GM18519 (cell line): ENCODE results near the gene MYO7A.

ENCODE experiments used
- ATAC-seq: cut with Tn5 transposase; IDR thresholded peaks from one replicate; pipeline ENCODE4 v1.9.1; 2021; ENCODE audit warnings: mild to moderate bottlenecking, moderate library complexity; ENCODE audit not compliant: unreplicated experiment, low FRiP score

Gene MYO7A

GRCh38 chr11:77159219-77159936, 31.3 kb downstream of the MYO7A start:
- ATAC-seq = no peak

GRCh38 chr11:77159937-77160495, 32.0 kb downstream of the MYO7A start:
- ATAC-seq = no peak

GRCh38 chr11:77163271-77163670, 35.2 kb downstream of the MYO7A start:
- ATAC-seq = no peak

- ATAC-seq = no peak
Measured at GRCh38 chr11:77165066-77165465, 37.0 kb downstream of the MYO7A start.

GRCh38 chr11:77166021-77166420, 38.0 kb downstream of the MYO7A start:
- no peak for ATAC-seq

GRCh38 chr11:77167111-77167626, 39.1 kb downstream of the MYO7A start:
- ATAC-seq = no peak

GRCh38 chr11:77167791-77168190, 39.7 kb downstream of the MYO7A start:
- no peak for ATAC-seq

GRCh38 chr11:77170107-77170506, 42.1 kb downstream of the MYO7A start:
- no peak for ATAC-seq

GRCh38 chr11:77171254-77171653, 43.2 kb downstream of the MYO7A start:
- no peak for ATAC-seq

- no peak for ATAC-seq
Measured at GRCh38 chr11:77171885-77172665, 44.0 kb downstream of the MYO7A start.

GRCh38 chr11:77172666-77172982, 44.6 kb downstream of the MYO7A start:
- ATAC-seq = no peak

- ATAC-seq = no peak
Measured at GRCh38 chr11:77173494-77173893, 45.4 kb downstream of the MYO7A start.

- no peak for ATAC-seq
Measured at GRCh38 chr11:77174559-77174958, 46.5 kb downstream of the MYO7A start.

GRCh38 chr11:77175021-77175842, 47.2 kb downstream of the MYO7A start:
- no peak for ATAC-seq

- ATAC-seq = no peak
Measured at GRCh38 chr11:77175869-77176539, 48.0 kb downstream of the MYO7A start.

GRCh38 chr11:77176996-77177395, 49.0 kb downstream of the MYO7A start:
- no peak for ATAC-seq

- ATAC-seq = no peak
Measured at GRCh38 chr11:77178150-77178549, 50.1 kb downstream of the MYO7A start.

GRCh38 chr11:77179048-77179447, 51.0 kb downstream of the MYO7A start:
- ATAC-seq = no peak

- ATAC-seq = no peak
Measured at GRCh38 chr11:77179681-77180080, 51.6 kb downstream of the MYO7A start.

GRCh38 chr11:77180346-77180745, 52.3 kb downstream of the MYO7A start:
- ATAC-seq = no peak
